Uterus (tissue), 4 donors: ENCODE measurements around the gene AACS. TPM values are rescaled to one million over a fixed set of nuclear protein-coding genes. Genes with fewer than 3 reads are reported as not detected.

Source experiments
- DNase-seq, 2 donors: peaks; one replicate each; pipeline ENCODE4 v3.0.0-alpha.2; 2019 to 2020
- H3K27ac ChIP-seq, 2 donors: fragments of 200-600 bp; sonication (generic); 1 replicate in 1 of 2; 2 replicates in 1 of 2; pipeline ENCODE4 v1.5.1; 2016 to 2018
- H3K27me3 ChIP-seq, 2 donors: fragments of 200-600 bp; sonication (generic); one replicate each; pipeline ENCODE4 v1.5.1; 2018 to 2019; ENCODE audit warnings: control low read depth in 1 of 2
- H3K36me3 ChIP-seq, 2 donors: fragments of 200-600 bp; sonication (generic); one replicate each; pipeline ENCODE4 v1.5.1; 2019; ENCODE audit warnings: control low read depth in 1 of 2
- H3K4me1 ChIP-seq, 2 donors: fragments of 200-600 bp; sonication (generic); one replicate each; pipeline ENCODE4 v1.5.1; 2018 to 2019; ENCODE audit warnings: control low read depth in 1 of 2
- H3K4me3 ChIP-seq, 2 donors: fragments of 200-600 bp; sonication (generic); 1 replicate in 1 of 2; 2 replicates in 1 of 2; pipeline ENCODE4 v1.5.1; 2018 to 2019; ENCODE audit warnings: mild to moderate bottlenecking in 1 of 2
- H3K9me3 ChIP-seq, 2 donors: fragments of 200-600 bp; sonication (generic); one replicate each; pipeline ENCODE4 v1.5.1; 2019; ENCODE audit warnings: control low read depth in 1 of 2
- POLR2A ChIP-seq, 2 donors: fragments of 450-650 bp; IDR thresholded peaks; one replicate each; pipeline ENCODE4 v1.6.1; 2016; ENCODE audit warnings: antibody characterized with exemption in 2 of 2, mild to moderate bottlenecking in 1 of 2, moderate library complexity in 1 of 2
- intact Hi-C: fragments of 100-400 bp; cut with DNase I; formaldehyde crosslinking; loops from one replicate; pipeline ENCODE4 v1.15.1; 2023; ENCODE audit warnings: low total_unique reads
- total RNA-seq, 4 donors: library from RNA; depleted of rRNA in 3 of 4; stranded (reverse); fragments of >200 nt in 3 of 4; gene quantifications; one replicate each; pipeline versions ENCODE4 v1.1.0 to v1.2.4, GENCODE V29; 2014 to 2023
- TF ChIP-seq, protein P1 (sequence below), 4 experiments: fragments of 200-600 bp in 2 of 4; fragments of 450-650 bp in 2 of 4; sonication (generic) in 2 of 4; IDR thresholded peaks; one replicate each; pipeline ENCODE4 v1.5.1; 2016 to 2019; ENCODE audit warnings: antibody characterized with exemption in 4 of 4, mild to moderate bottlenecking in 2 of 4, moderate library complexity in 1 of 4
- donor health status: DM: yes; HTN: yes; CAD: no.

Gene AACS
- total RNA-seq, 4 donors from 2014 or later = 7.6 to 22.3 (median 20.0) TPM

DNA sequence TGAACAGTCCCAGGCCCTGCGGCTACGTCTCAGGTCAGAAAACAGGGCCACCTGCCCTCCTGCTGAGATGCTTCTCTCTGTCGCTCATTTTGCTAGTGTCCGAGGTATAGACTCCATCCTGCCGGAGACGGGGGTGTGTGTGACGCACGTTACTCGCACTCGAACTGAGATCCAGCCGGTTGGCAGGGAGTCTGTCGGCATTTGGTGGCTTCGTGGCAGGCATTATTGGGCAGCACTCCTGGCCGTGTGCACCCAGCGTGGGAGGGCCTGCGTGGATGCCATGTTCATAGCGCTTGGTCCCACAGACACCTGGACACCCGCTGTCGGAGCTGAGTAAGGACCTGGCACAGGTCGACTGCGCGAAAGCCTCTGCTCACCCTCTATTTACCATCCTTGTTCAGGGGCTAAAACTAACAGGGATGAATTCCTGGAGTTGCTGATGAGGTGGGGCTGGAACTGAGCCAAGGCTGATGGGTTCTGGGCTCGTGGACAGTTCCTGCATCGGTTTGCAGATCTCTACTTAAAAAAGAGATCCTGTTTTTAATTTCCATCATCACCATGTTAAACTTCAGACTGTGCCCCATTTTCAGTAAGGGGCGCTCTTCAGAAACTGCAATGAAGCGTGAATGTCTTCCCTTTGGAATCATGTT is 28.6 kb downstream of the AACS start:
- H3K4me1 ChIP-seq = no peaks in the 10 kb centered on the region
- no peak for TF ChIP-seq POLR2A (IDR thresholded peaks at IDR 0.05)
- TF ChIP-seq, protein P1, sequence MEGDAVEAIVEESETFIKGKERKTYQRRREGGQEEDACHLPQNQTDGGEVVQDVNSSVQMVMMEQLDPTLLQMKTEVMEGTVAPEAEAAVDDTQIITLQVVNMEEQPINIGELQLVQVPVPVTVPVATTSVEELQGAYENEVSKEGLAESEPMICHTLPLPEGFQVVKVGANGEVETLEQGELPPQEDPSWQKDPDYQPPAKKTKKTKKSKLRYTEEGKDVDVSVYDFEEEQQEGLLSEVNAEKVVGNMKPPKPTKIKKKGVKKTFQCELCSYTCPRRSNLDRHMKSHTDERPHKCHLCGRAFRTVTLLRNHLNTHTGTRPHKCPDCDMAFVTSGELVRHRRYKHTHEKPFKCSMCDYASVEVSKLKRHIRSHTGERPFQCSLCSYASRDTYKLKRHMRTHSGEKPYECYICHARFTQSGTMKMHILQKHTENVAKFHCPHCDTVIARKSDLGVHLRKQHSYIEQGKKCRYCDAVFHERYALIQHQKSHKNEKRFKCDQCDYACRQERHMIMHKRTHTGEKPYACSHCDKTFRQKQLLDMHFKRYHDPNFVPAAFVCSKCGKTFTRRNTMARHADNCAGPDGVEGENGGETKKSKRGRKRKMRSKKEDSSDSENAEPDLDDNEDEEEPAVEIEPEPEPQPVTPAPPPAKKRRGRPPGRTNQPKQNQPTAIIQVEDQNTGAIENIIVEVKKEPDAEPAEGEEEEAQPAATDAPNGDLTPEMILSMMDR (IDR thresholded peaks at IDR 0.05) = no peak
- intact Hi-C loops = no loop called here
- no peaks in the 10 kb centered on the region for H3K9me3 ChIP-seq
- no peak overlapping the region for H3K4me3 ChIP-seq
- no peaks in the 10 kb centered on the region for H3K36me3 ChIP-seq
- no peaks in the 10 kb centered on the region for H3K27me3 ChIP-seq
- H3K27ac ChIP-seq = no peak overlapping the region
- DNase-seq = no peak

GRCh38 chr12:125096894-125097293 is 31.7 kb downstream of the AACS start:
- no peak for DNase-seq
- Histone ChIP-seq H3K4me3 (no peak overlapping the region), H3K27me3 (no peaks in the 10 kb centered on the region), H3K4me1 (no peaks in the 10 kb centered on the region), H3K9me3 (no peaks in the 10 kb centered on the region), H3K36me3 (no peaks in the 10 kb centered on the region), H3K27ac (no peak overlapping the region)
- TF ChIP-seq, protein P1 (IDR thresholded peaks at IDR 0.05) = no peak
- TF ChIP-seq POLR2A (IDR thresholded peaks at IDR 0.05) = no peak
- intact Hi-C loops = no loop called here

DNA sequence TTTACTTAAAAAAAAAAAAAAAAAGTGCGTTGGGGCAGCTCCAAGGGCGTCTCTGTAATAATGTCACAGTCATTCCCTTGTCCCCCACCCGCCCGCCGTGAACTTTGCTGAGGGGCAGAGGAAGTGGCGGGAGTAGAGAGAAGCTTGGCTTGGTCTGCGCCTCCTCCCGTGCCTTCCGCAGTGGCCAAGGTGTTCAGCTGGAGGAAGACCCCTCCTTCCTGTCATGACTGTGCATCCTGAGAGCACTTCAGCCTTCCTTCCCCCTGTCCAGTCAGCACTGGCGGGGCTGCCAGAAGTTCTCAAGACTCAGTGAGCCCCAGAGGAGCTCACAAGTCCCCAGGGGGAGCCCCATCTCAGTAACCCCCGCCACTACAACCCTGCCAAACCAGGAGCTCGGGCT is 32.2 kb downstream of the AACS start:
- intact Hi-C loops = no loop called here
- DNase-seq = no peak
- Histone ChIP-seq H3K36me3 (no peaks in the 10 kb centered on the region), H3K4me3 (no peak overlapping the region), H3K27me3 (no peaks in the 10 kb centered on the region), H3K27ac (no peak overlapping the region), H3K4me1 (no peaks in the 10 kb centered on the region), H3K9me3 (no peaks in the 10 kb centered on the region)
- TF ChIP-seq, protein P1 (IDR thresholded peaks at IDR 0.05) = no peak

- DNase-seq = no peak
- Histone ChIP-seq H3K9me3 (no peaks in the 10 kb centered on the region), H3K36me3 (no peaks in the 10 kb centered on the region), H3K27me3 (no peaks in the 10 kb centered on the region), H3K4me1 (no peaks in the 10 kb centered on the region), H3K27ac (no peak overlapping the region), H3K4me3 (no peak overlapping the region)
- intact Hi-C loops = no loop called here
- no peak for TF ChIP-seq POLR2A (IDR thresholded peaks at IDR 0.05)
- TF ChIP-seq, protein P1 (IDR thresholded peaks at IDR 0.05) = no peak
Observed at GRCh38 chr12:125098676-125099408, 33.6 kb downstream of the AACS start.

DNA sequence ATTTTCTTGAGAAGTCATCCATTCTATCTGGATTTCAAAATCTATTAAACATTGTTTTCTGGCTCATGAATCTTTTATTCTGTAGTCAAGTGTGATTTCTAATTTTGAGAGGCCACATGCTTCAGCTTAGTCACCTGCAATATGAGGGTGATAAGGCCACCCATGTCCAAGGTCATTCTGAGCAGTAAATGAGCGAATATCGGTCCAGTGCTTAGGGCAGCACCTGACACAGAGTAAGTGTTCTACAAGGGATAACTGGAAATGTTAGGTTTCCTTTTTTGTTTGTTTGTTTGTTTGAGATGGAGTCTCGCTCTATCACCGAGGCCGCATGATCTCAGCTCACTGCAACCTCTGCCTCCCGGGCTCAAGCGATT is 34.2 kb downstream of the AACS start:
- Histone ChIP-seq H3K4me3 (no peak overlapping the region), H3K27ac (no peak overlapping the region), H3K36me3 (no peaks in the 10 kb centered on the region), H3K9me3 (no peaks in the 10 kb centered on the region), H3K4me1 (no peaks in the 10 kb centered on the region), H3K27me3 (no peaks in the 10 kb centered on the region)
- intact Hi-C loops = no loop called here
- no peak for TF ChIP-seq POLR2A (IDR thresholded peaks at IDR 0.05)
- TF ChIP-seq, protein P1 (IDR thresholded peaks at IDR 0.05) = no peak
- no peak for DNase-seq
